ENCODE measurements around the gene HGD.

The HGD gene

GRCh38 chr3:120670576-120670975, 11.5 kb downstream of the HGD start:
- TF ChIP-seq SIN3A (IDR thresholded peaks at IDR 0.05; ENCODE audit: borderline replicate concordance, insufficient read depth, low read length), result no peak
- TF ChIP-seq FOXP2 (optimal IDR thresholded peaks at IDR 0.05; ENCODE audit: borderline replicate concordance, extremely low read depth, extremely low read length, insufficient read depth), result no peak
- no peak for TF ChIP-seq TAF1 (IDR thresholded peaks at IDR 0.05; ENCODE audit: borderline replicate concordance, insufficient read depth, low read length)
- no peak for TF ChIP-seq REST (IDR thresholded peaks at IDR 0.05; ENCODE audit: insufficient read depth in 1 of 2, low read depth in 2 of 2, low read length in 2 of 2)
- no peak for TF ChIP-seq POLR2AphosphoS5 (IDR thresholded peaks at IDR 0.05; ENCODE audit: low read depth, low read length)

- TF ChIP-seq TAF1 (IDR thresholded peaks at IDR 0.05; ENCODE audit: borderline replicate concordance, insufficient read depth, low read length) (no peak), FOXP2 (optimal IDR thresholded peaks at IDR 0.05; ENCODE audit: borderline replicate concordance, extremely low read depth, extremely low read length, insufficient read depth) (no peak), SIN3A (IDR thresholded peaks at IDR 0.05; ENCODE audit: borderline replicate concordance, insufficient read depth, low read length) (no peak), POLR2AphosphoS5 (IDR thresholded peaks at IDR 0.05; ENCODE audit: low read depth, low read length) (no peak), REST (IDR thresholded peaks at IDR 0.05; ENCODE audit: insufficient read depth in 1 of 2, low read depth in 2 of 2, low read length in 2 of 2) (no peak)
Observed at GRCh38 chr3:120664926-120665325, 17.1 kb downstream of the HGD start.

GRCh38 chr3:120661945-120662344, 20.1 kb downstream of the HGD start:
- no peak for TF ChIP-seq POLR2AphosphoS5 (IDR thresholded peaks at IDR 0.05; ENCODE audit: low read depth, low read length)
- no peak for TF ChIP-seq TAF1 (IDR thresholded peaks at IDR 0.05; ENCODE audit: borderline replicate concordance, insufficient read depth, low read length)
- TF ChIP-seq FOXP2 (optimal IDR thresholded peaks at IDR 0.05; ENCODE audit: borderline replicate concordance, extremely low read depth, extremely low read length, insufficient read depth), result no peak
- TF ChIP-seq REST (IDR thresholded peaks at IDR 0.05; ENCODE audit: insufficient read depth in 1 of 2, low read depth in 2 of 2, low read length in 2 of 2), result no peak
- TF ChIP-seq SIN3A (IDR thresholded peaks at IDR 0.05; ENCODE audit: borderline replicate concordance, insufficient read depth, low read length), result no peak

DNA sequence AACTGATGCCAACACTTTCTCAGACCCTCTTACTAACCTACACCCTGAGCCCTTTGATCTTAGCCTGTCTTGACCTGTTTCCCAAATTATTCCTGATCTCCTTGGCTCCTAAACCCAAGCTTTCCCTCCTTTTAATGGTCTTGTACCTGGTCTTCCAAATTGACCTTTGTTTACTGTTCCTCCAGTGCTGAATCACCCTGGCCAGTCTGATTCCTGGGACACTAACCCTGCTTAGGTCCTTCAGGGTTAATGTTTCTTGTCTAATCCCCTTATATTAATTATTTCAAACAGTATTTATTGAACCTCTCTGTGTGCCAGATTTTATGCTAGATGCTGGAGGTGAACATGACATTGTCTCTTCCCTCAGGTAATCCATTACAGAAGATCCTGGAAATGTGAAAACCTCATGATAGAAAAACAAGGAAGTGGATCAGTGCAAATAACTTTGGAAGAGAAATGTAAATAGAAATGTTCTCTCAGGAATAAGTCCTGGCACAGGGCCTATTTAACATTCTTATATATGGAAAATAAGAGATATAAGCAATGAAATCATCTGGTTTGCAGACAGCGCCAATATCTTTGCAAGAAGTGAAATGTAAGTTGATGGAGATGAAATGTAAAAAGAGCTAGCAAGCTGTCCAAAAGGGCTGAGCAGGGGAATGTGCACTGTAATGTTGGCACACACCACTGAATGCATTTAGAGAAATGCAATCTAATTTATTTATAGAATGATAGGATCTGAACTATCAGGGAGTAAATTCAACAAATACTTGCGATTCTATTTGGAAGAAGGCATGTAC, 20.7 kb downstream of the HGD start:
- TF ChIP-seq REST (IDR thresholded peaks at IDR 0.05; ENCODE audit: insufficient read depth in 1 of 2, low read depth in 2 of 2, low read length in 2 of 2) (no peak), FOXP2 (optimal IDR thresholded peaks at IDR 0.05; ENCODE audit: borderline replicate concordance, extremely low read depth, extremely low read length, insufficient read depth) (no peak), TAF1 (IDR thresholded peaks at IDR 0.05; ENCODE audit: borderline replicate concordance, insufficient read depth, low read length) (no peak), POLR2AphosphoS5 (IDR thresholded peaks at IDR 0.05; ENCODE audit: low read depth, low read length) (no peak), SIN3A (IDR thresholded peaks at IDR 0.05; ENCODE audit: borderline replicate concordance, insufficient read depth, low read length) (no peak)
